H9 (cell line): ENCODE measurements around the gene CEP350. TPM values are rescaled to one million over a fixed set of nuclear protein-coding genes. Genes with fewer than 3 reads are reported as not detected.

Experiments used
- DNase-seq: peaks from one replicate; pipeline ENCODE4 v3.0.0-alpha.2; 2017
- H2AFZ ChIP-seq: one replicate; pipeline ENCODE4 v1.6.1; 2013; ENCODE audit warnings: mild to moderate bottlenecking, low read length, control low read depth, moderate library complexity
- H2AK5ac ChIP-seq: 2 replicates; pipeline ENCODE4 v1.6.1; 2013; ENCODE audit warnings: low read length, control low read depth, mixed read lengths; ENCODE audit not compliant: insufficient read length
- H2BK120ac ChIP-seq: one replicate; pipeline ENCODE4 v1.6.1; 2013; ENCODE audit warnings: low read depth, mild to moderate bottlenecking, low read length, control low read depth, inconsistent platforms; ENCODE audit not compliant: poor library complexity, severe bottlenecking
- H2BK12ac ChIP-seq: 2 replicates; pipeline ENCODE4 v1.6.1; 2013; ENCODE audit warnings: low read length, control low read depth, mixed read lengths, low read depth; ENCODE audit not compliant: insufficient read length
- H2BK15ac ChIP-seq: 2 replicates; pipeline ENCODE4 v1.6.1; 2013; ENCODE audit warnings: low read depth, low read length, control low read depth
- H2BK20ac ChIP-seq: one replicate; pipeline ENCODE4 v1.6.1; 2013; ENCODE audit warnings: low read depth, mild to moderate bottlenecking, low read length, control low read depth, inconsistent platforms; ENCODE audit not compliant: poor library complexity, severe bottlenecking
- H2BK5ac ChIP-seq: 2 replicates; pipeline ENCODE4 v1.6.1; 2013; ENCODE audit warnings: low read length, control low read depth, mixed read lengths; ENCODE audit not compliant: insufficient read length
- H3K14ac ChIP-seq: 2 replicates; pipeline ENCODE4 v1.6.1; 2013; ENCODE audit warnings: low read length, control low read depth; ENCODE audit not compliant: insufficient read depth
- H3K18ac ChIP-seq: 2 replicates; pipeline ENCODE4 v1.6.1; 2013; ENCODE audit warnings: low read depth, mild to moderate bottlenecking, mixed read lengths, low read length, control low read depth; ENCODE audit not compliant: insufficient read length
- H3K23ac ChIP-seq: 2 replicates; pipeline ENCODE4 v1.6.1; 2013; ENCODE audit warnings: low read length, control low read depth, mixed read lengths, low read depth; ENCODE audit not compliant: insufficient read length
- H3K23me2 ChIP-seq: 2 replicates; pipeline ENCODE4 v1.6.1; 2013; ENCODE audit warnings: low read depth, mild to moderate bottlenecking, mixed read lengths, low read length, control low read depth; ENCODE audit not compliant: insufficient read length, poor library complexity, severe bottlenecking
- H3K27ac ChIP-seq: 2 replicates; pipeline ENCODE4 v1.5.1; 2013; ENCODE audit warnings: low read length, control low read depth, mixed read lengths, low read depth; ENCODE audit not compliant: insufficient read length
- H3K27me3 ChIP-seq: 2 replicates; pipeline ENCODE4 v1.6.1; 2013; ENCODE audit warnings: low read length, control low read depth, inconsistent platforms; ENCODE audit not compliant: insufficient read depth
- H3K4ac ChIP-seq: 2 replicates; pipeline ENCODE4 v1.6.1; 2013; ENCODE audit warnings: low read depth, mild to moderate bottlenecking, control low read depth, inconsistent platforms, low read length, moderate library complexity
- H3K4me1 ChIP-seq: 2 replicates; pipeline ENCODE4 v1.6.1; 2013; ENCODE audit warnings: low read length, control low read depth, inconsistent platforms; ENCODE audit not compliant: insufficient read depth
- H3K4me2 ChIP-seq: 2 replicates; pipeline ENCODE4 v1.6.1; 2013; ENCODE audit warnings: low read length, control low read depth, mixed read lengths; ENCODE audit not compliant: insufficient read length, insufficient read depth
- H3K56ac ChIP-seq: 2 replicates; pipeline ENCODE4 v1.6.1; 2013; ENCODE audit warnings: low read depth, mild to moderate bottlenecking, mixed read lengths, low read length, control low read depth; ENCODE audit not compliant: insufficient read length
- H3K79me1 ChIP-seq: 2 replicates; pipeline ENCODE4 v1.6.1; 2013; ENCODE audit warnings: low read depth, mild to moderate bottlenecking, moderate library complexity, low read length, control low read depth, inconsistent platforms; ENCODE audit not compliant: insufficient read depth, poor library complexity, severe bottlenecking
- H3K79me2 ChIP-seq: 2 replicates; pipeline ENCODE4 v1.6.1; 2013; ENCODE audit warnings: low read length, control low read depth, inconsistent platforms; ENCODE audit not compliant: insufficient read depth
- H3K9ac ChIP-seq: 2 replicates; pipeline ENCODE4 v1.6.1; 2013; ENCODE audit warnings: low read length, control low read depth, mixed read lengths; ENCODE audit not compliant: insufficient read length; ENCODE audit errors: extremely low read depth
- H3K9me3 ChIP-seq: one replicate; pipeline ENCODE4 v1.6.1; 2013; ENCODE audit warnings: low read depth, low read length, inconsistent platforms; ENCODE audit not compliant: control insufficient read depth
- H3T11ph ChIP-seq: one replicate; pipeline ENCODE4 v1.6.1; 2013; ENCODE audit warnings: mild to moderate bottlenecking, low read length, control low read depth, inconsistent platforms
- H4K20me1 ChIP-seq: one replicate; pipeline ENCODE4 v1.6.1; 2013; ENCODE audit not compliant: control insufficient read depth, insufficient read length, insufficient read depth
- H4K5ac ChIP-seq: 2 replicates; pipeline ENCODE4 v1.6.1; 2013; ENCODE audit warnings: low read depth, mild to moderate bottlenecking, mixed read lengths, low read length, control low read depth; ENCODE audit not compliant: insufficient read length
- H4K8ac ChIP-seq: replicated peaks from 2 replicates; pipeline ENCODE4 v1.6.1; 2013; ENCODE audit warnings: low read length, control low read depth, mixed read lengths, low read depth; ENCODE audit not compliant: insufficient read length
- H4K91ac ChIP-seq: 2 replicates; pipeline ENCODE4 v1.6.1; 2013; ENCODE audit warnings: low read depth, mild to moderate bottlenecking, moderate library complexity, mixed read lengths, low read length, control low read depth; ENCODE audit not compliant: insufficient read length
- H3K27ac Mint-ChIP-seq, 3 experiments: 2 replicates in 2 of 3; 3 replicates in 1 of 3; pipeline ENCODE4 v1.8.0; 2020 to 2021; ENCODE audit warnings: mixed read lengths in 3 of 3, mild to moderate bottlenecking in 1 of 3, moderate library complexity in 1 of 3
- H3K27me3 Mint-ChIP-seq: 2 replicates; pipeline ENCODE4 v1.8.0; 2021; ENCODE audit warnings: low read depth, mild to moderate bottlenecking, moderate library complexity, mixed read lengths
- H3K36me3 Mint-ChIP-seq, 3 experiments: 2 replicates in 2 of 3; 3 replicates in 1 of 3; pipeline ENCODE4 v1.8.0; 2020 to 2021; ENCODE audit warnings: low read depth in 3 of 3, mixed read lengths in 3 of 3; ENCODE audit not compliant: insufficient read depth in 1 of 3
- H3K4me1 Mint-ChIP-seq, 2 experiments: 2 replicates each; pipeline ENCODE4 v1.8.0; 2020; ENCODE audit warnings: mixed read lengths in 2 of 2
- H3K4me3 Mint-ChIP-seq, 2 experiments: 2 replicates in 1 of 2; 3 replicates in 1 of 2; pipeline ENCODE4 v1.8.0; 2020 to 2021; ENCODE audit warnings: mild to moderate bottlenecking in 2 of 2, mixed read lengths in 2 of 2, moderate library complexity in 1 of 2
- H3K9me3 Mint-ChIP-seq, 2 experiments: 2 replicates in 1 of 2; 3 replicates in 1 of 2; pipeline ENCODE4 v1.8.0; 2020; ENCODE audit warnings: mild to moderate bottlenecking in 2 of 2, mixed read lengths in 2 of 2, moderate library complexity in 1 of 2
- WGBS: extraction: QIAGEN DNeasy Blood & Tissue Kit; methylation state at CpG from one replicate; pipeline ENCODE4 v1.1.7; 2013; ENCODE audit warnings: missing lambda C conversion rate, low lambda C conversion rate, mixed read lengths; ENCODE audit not compliant: insufficient read length; ENCODE audit errors: extremely low coverage; 5-methylcytosine and 5-hydroxymethylcytosine counted together
- total RNA-seq: library from RNA; stranded (reverse); gene quantifications from 2 replicates; pipeline ENCODE4 v1.2.1, GENCODE V29; 2021
- TF ChIP-seq, protein P1 (sequence below): fragments of 200-600 bp; sonication (generic); conservative IDR thresholded peaks from 3 replicates; pipeline ENCODE4 v1.8.0; 2021; ENCODE audit warnings: antibody characterized with exemption, mild to moderate bottlenecking

Gene CEP350
- total RNA-seq, 1 experiment from 2014 or later = 39.2 TPM

DNA sequence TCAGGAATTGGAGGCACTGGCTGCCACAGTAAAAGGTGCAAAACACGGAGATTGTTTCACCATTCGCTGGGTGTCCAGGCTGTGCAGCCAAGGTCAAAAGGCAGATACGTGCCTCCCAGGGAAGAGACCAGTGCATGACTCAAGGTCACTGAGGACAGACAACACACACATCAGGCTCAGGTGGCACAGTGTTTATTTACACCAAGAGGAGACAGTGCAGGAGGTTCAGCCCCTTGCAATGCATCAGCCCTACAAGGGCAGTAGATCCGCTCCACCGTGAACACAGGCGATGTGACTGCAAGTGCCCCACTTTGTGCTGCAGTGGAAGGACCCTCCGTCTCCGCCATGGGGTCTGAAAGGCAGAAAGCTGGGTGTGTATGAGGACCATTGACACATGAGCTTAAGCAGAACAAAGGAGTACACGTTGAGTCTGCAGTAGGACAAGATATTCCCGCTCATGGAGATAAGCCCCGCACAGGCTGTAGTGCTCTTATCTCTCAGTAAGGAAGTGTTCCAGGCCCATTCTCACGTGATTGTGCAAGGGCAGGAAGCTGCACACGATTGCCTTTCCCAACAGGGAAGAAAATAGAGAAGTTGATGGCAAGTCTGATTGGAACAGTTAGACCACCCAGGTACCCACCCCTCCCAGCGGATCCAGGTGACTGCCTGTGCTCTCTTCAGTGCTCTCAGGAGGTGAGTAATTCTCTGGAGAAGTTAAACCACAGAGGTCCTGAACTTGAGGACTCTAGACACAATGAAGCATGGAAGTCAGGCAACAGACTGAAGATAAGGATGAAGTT, 162.6 kb downstream of the CEP350 start:
- Histone ChIP-seq H3K18ac (no peak overlapping the region), H3K27ac (no peak overlapping the region), H2BK20ac (no peak overlapping the region), H3K14ac (no peak overlapping the region; the same call in 1 of the 2 replicates), H3K79me2 (no peaks in the 10 kb centered on the region), H2BK5ac (no peak overlapping the region), H2BK12ac (no peak overlapping the region), H2BK15ac (no peak overlapping the region), H3K4ac (no peak overlapping the region), H4K5ac (no peak overlapping the region), H3K27me3 (no peaks in the 10 kb centered on the region), H2BK120ac (no peak overlapping the region), H4K20me1 (no peaks in the 10 kb centered on the region), H3K9me3 (no peaks in the 10 kb centered on the region), H3K23ac (no peak overlapping the region), H3K56ac (no peak overlapping the region), H3K4me2 (no peak overlapping the region), H3K23me2 (no peaks in the 10 kb centered on the region), H3K79me1 (no peaks in the 10 kb centered on the region), H4K91ac (no peak overlapping the region), H2AFZ (no peak overlapping the region), H3T11ph (no peak overlapping the region), H3K9ac (no peak overlapping the region), H3K4me1 (no peaks in the 10 kb centered on the region), H2AK5ac (no peak overlapping the region), H4K8ac (no peak overlapping the region)
- WGBS = no CpG with 5 or more reads among the region's 14 CpGs
- DNase-seq = no peak
- H3K4me1 Mint-ChIP-seq = no peaks in the 10 kb centered on the region
- TF ChIP-seq, protein P1, sequence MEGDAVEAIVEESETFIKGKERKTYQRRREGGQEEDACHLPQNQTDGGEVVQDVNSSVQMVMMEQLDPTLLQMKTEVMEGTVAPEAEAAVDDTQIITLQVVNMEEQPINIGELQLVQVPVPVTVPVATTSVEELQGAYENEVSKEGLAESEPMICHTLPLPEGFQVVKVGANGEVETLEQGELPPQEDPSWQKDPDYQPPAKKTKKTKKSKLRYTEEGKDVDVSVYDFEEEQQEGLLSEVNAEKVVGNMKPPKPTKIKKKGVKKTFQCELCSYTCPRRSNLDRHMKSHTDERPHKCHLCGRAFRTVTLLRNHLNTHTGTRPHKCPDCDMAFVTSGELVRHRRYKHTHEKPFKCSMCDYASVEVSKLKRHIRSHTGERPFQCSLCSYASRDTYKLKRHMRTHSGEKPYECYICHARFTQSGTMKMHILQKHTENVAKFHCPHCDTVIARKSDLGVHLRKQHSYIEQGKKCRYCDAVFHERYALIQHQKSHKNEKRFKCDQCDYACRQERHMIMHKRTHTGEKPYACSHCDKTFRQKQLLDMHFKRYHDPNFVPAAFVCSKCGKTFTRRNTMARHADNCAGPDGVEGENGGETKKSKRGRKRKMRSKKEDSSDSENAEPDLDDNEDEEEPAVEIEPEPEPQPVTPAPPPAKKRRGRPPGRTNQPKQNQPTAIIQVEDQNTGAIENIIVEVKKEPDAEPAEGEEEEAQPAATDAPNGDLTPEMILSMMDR = no peak
- H3K27ac Mint-ChIP-seq = 0 out of 7 replicates have a peak overlapping the region, but pooled peaks of 1 of the 3 experiments have one; percentile 6
- H3K4me3 Mint-ChIP-seq = no peak overlapping the region
- H3K36me3 Mint-ChIP-seq = peaks cover 1 to 7% (median 3%) of the 10 kb centered on the region in 3 experiments; a peak in 4 of 7 replicates
- H3K27me3 Mint-ChIP-seq = no peaks in the 10 kb centered on the region
- H3K9me3 Mint-ChIP-seq = no peaks in the 10 kb centered on the region
